NCI-H2196 treated with DMSO at 0.1 percent for 48 hours (cell line): ENCODE measurements around the gene SPEN.

Experiments
- DNase-seq: peaks from one replicate; lab custom pipeline; 2025; ENCODE audit not compliant: unreplicated experiment; lab: John Stamatoyannopoulos, UW

The SPEN gene

GRCh38 chr1:15945832-15946448 is 98.4 kb downstream of the SPEN start:
- no peak for DNase-seq

DNA sequence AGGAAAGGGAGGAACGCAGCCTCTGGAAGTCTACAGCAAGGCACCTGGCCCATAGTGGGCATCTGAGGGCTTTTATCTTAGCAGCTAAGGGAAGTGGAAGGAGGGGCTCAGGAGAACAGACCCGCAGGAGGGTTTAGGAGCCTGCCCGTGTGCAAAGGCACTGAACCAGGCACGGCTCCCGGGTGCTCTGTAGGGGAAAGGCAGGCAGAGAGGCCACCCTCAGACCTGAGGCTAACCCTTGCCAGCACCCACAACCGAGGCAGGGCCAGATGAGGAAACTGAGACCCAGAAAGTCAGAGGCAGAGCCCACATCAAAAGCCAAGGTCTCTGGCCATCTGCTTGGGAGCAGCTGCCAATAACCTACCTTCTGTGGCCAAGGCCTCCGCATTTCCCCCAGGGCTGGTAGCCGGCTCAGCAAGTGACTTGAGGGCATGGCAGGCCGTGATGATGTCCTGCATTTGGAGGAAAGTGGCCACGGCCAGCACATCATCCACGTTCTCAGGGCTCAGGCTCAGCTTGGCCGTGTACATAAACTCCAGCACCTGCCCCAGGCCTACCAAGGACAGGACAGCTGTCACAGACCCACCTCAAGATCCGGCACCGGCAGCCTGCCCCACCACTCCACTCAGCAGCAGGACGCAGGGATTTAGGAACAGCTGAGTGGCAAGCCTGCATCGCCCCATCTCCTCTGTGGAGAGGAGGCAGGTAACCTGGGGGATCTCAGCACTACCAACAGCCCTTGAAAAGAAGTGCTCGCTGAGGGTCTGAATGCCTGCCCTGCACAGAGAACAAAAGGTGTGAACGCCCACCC is 99.3 kb downstream of the SPEN start:
- DNase-seq, result no peak

GRCh38 chr1:15947382-15948090 is 100.0 kb downstream of the SPEN start:
- no peak for DNase-seq

GRCh38 chr1:15948091-15948591 is 100.6 kb downstream of the SPEN start:
- DNase-seq, result no peak

DNA sequence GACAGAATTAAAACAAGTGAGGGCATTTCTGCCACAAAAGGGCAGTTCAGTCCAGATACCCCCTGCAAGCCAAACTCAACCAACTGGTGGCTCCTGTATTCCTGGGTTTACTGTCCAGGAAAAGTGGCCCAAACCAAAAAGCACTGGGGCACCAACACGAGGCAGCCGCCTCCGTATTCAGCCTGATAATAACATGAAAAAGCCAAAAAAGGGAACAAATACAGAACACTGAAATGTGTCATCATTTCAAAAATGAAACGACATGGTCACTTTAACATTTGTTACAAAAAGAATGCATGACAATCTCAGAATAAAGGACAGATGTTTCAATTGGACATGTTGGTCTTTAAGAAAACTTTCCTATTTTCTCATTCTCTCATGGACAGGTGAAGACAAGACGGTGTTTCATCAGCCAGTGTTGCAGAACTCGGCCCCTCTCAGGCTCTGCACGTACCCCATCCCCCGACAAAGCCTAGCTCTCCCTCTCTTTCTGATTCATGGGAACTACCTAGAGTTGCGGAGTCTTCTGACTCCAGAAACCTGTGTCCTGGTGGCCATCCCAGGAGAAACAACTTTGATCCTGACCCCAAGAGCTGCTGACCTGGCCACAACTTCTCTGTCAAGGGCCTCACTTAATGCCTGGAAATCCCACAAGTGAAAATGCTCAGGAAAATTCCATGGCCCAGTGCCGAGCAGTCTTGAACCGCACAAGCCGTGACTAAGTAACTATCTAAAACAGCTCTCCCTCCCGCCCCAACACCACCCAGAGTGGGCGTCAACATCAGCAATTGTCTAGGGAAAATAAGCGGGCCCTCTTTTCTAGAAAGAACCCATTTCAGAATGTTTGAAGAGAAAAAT is 101.3 kb downstream of the SPEN start:
- DNase-seq, result no peak

DNA sequence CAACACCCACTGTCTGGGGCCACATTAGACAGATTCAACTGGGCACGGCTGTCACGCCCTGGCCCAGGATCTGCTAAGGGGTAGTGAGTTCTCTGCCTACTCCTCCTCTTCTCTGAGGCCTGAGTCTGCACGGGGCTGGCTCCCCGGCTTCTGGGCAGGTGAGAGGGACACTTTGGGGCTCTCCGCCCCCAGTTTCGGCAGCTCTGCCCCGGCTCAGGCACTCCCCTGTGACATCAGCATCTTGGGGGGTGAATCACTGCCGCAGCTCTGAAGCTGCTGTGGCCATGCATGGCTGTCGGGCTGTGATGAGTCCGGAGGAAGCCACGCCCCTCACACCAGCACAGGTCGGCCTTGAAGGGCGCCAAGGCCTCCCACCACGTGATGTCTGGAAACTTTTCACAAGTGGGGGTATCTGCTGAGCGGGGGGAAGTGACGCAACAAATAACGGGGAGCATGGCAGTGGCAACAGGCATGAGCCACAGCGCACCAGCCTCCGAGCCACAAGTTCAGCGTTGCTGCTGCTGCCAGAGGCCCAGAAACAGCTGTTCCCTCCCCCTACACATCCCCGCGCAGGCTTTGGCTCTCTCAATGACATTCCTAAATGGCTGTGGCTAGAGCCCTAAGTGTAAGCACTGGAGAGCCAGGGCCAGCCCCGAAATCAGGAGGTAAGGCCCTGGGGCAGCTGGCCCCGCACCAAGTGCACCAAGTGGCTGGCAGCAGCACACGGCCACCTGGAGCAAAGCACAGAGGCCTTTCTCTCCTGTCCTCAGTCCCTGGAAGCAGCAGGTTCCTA is 102.1 kb downstream of the SPEN start:
- no peak for DNase-seq

- DNase-seq, result no peak
These were observed 102.8 kb downstream of the SPEN start for GRCh38 chr1:15950302-15950701.

DNA sequence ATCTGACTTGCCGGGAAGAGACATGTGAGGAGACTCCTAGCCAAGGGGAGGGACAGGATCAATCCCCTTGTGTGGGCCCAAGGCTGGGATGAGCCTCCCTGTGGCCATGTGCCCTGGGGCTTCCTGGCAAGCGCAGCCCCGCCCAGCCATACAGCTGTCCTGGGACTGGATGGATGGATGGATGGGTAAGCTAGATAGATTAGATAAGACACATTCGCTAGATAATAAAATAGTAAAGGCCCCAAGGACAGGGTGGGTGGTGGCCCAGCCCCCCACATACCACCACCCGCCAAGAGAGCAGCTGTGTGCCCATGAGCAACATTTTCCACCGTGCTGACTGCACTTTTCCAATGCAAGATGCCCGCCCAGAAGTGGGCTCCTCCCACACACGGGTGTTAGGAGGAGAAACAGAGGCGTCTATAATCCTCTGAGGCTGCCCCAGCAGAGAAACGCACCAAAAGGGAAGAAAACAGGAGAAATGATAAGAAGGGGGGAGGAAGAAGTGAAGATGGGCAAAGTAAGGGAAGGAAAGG is 103.3 kb downstream of the SPEN start:
- no peak for DNase-seq

DNA sequence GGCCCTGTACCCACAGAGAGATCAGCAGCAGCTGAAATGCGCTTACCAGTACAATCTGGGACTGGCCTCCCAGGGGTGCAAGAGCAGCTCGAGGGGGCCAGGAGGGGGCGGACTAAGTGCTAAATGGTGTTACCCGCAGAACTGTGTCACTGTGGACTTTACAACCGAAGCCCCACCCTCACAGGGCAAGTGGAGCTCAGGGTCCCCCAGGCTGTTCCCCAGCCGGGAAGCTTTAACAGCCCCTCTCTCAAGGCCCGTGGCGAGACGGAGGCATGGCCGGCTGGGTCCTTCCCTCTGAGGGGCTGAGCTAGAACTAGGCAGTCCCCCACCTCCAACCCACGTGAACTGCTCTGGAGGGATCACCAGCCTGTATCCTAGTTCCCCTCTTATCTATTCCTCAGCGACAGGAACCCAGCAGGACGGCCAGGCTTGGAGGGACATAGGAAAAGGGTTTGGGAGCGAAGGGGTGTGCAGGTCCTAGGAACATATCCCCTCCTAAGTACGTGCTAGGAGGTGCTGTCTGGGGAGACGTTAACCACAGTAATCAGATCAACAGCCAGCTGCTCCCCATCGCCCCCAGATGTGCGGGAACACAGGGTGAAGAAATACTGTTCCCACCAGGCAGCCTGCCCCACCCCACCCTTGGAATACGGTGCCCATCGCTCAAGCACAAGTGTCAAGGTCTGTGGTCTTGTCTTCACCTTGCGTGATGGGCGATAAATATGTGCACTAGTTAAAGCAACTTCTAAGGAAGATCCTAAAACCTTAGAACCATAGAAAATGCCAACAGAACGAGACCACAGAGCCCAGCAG is 104.0 kb downstream of the SPEN start:
- no peak for DNase-seq

DNA sequence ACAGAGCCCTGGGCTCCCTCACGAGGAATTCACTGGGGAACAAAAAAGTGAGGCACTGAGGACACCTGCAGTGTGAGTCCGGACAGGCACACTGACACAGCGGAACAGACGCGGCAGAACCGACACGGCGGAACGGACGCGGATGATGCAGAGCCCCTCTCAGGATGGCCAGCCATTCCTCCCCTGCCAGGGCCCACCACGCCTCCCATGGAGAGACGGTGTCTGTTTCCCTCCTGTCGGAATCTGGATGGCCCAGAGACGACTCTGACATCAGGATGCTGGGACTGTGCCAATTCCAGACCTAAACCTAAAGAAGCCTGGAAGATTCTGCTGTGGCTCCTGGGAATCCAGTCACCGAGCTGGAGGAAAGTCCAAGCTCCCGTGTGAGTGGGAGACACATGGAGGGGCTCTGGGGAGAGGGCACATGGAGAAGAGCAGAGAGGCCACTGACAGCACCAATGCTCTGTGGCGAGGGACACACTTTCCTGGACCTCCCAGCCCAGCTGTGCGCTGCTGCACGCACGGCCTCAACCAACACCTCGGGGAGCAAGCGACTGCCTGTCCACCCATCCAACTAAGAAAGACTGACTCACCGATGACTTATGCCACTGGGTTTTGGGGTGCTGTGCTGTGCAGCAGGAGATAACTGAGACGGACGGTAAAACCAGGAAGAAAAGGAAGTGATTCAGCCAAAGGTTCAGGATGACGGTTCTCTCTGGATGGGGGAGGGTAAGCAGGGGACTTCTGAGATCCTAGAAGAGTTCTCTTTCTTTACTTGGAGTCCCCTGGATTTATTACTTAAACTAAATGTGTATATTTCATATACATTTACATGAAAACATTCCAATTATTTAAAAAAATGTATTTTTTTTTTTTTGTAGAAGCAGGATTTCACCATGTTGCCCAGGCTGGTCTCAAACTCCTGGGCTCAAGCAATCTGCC is 105.1 kb downstream of the SPEN start:
- DNase-seq, result no peak

DNA sequence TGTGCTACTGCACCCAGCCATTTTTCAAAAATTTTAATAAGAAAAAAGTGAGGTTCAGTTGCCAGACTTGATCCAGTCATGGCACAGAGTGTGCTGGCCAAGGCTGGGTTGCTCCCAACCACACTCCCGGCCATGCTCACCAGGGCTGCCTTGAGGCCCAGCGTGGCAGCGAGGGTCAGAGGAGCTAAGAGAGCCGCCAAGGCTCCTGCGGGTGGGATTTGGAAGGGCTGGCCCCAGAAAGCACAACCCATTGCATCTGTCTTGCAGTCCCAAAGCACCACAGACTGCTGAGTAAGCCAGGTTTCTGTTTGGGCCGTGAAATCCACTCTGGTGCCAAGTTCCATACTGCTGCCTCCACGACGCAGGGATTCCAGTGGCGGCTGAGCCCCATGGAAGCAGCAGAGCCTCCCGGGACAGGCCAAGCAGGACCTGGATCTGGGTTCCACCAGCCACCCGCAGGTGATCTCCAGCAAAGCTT is 105.8 kb downstream of the SPEN start:
- no peak for DNase-seq

DNA sequence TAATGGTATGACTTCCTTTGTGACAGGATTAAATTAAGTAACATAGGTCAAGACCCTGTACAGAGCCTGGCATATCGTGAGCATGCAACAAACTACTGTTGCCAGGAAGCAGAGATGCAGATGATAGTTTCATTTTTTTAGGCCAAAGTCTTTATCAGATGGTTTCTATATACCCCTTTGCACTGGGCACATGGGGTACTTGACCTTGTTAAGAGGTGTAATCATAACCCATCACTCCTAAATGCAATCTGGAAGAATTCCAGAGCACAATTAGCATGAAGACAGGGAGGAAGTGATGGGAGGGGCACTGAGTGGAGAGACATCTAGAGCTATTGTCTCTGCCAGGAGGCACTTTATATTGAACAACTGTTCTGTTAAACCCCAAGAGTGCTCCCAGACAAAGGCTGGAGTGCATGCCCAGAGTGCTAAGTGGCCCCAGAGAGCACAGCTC is 106.3 kb downstream of the SPEN start:
- DNase-seq, result peak; percentile 57

- DNase-seq, result no peak
These were observed 106.8 kb downstream of the SPEN start for GRCh38 chr1:15954316-15954715.

DNA sequence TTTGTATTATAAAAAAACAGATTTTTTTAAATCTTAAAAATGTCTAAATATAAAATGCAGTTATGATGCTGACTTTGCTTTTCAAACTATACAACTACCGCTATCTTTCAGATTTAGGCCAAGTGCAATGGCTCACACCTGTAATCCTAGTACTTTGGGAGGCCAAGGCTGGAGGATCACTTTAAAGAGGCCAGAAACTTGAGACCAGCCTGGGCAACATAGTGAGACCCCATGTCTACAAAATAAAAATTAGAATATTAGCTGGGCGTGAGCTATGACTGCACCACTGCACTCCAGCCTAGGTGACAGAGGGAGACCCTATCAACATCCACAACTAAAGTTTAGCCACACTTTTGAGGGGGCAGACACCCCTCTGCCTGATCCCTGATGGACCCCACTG is 108.0 kb downstream of the SPEN start:
- no peak for DNase-seq

- DNase-seq, result no peak
These were observed 108.6 kb downstream of the SPEN start for GRCh38 chr1:15956150-15956549.

- DNase-seq, result no peak
These were observed 110.0 kb downstream of the SPEN start for GRCh38 chr1:15957221-15958095.

DNA sequence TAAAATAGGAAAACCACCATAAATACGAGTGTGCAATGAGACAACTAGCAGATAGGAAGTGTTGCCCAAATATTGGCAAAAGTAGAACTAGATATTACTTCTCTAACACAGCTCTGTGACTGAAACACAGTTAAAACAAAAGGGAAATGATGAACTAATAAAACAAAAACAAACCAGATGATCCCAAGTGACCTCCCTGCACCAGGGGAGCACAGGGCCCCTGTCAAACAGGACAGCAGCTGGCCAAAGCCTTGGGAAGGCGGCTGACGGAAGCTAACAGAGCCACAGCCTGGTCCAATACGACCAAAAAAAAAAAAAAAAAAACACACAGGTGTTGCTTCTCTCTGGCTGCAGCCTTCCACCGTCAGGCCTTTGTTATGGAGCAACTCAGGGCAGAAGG is 110.6 kb downstream of the SPEN start:
- DNase-seq, result no peak
